NCI-H2227 (cell line): ENCODE data around the gene DDX20.

Experiments
- DNase-seq: peaks from one replicate; lab custom pipeline; 2025; ENCODE audit not compliant: unreplicated experiment; lab: John Stamatoyannopoulos, UW

DDX20 gene

GRCh38 chr1:111746614-111746999 lies 9.1 kb upstream of the DDX20 start:
- DNase-seq, result no peak

DNA sequence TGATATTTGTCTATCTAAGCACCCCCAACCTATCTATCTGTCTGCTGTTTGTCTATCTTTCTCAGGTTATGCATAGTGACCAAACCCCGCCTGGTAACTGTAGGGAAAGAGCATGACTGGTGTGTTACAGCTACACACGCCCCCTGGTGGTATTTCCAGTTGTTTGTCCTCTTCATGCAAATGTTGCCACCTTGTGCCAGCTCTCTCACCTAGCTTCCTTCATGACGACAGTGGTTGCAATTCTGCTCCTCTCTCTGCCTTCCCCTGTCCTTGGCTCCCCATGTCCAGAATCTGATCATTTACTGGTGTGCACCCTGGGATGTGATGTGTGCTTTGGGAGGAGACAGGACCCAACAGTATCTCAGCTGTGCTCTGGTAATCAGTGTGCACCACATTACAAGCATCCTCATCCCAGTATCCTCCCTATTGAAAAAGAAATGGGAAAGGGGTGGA lies 8.4 kb upstream of the DDX20 start:
- DNase-seq, result peak; percentile 30

DNA sequence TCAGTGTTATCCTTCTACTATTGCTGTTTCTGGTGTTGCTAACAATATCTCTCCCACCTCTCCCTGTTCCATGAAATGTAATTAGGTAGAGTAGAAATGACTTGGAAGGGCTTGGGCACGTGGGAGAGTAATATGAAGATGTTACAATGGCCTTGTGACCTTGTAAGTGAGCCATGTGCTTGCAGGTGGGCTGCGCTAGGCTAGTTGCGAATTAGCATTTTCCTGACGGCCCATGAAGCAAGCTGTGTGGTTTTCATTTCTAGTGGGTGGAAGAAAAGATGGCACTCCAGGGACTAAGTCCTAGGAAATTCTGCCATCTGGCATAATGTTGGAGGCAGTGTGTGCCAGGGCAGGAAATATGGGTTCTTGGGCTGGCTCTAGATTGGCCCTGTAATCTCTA lies 7.8 kb upstream of the DDX20 start:
- no peak for DNase-seq

GRCh38 chr1:111749628-111750027 lies 6.1 kb upstream of the DDX20 start:
- DNase-seq, result no peak

GRCh38 chr1:111750856-111751255 lies 4.8 kb upstream of the DDX20 start:
- no peak for DNase-seq

GRCh38 chr1:111751906-111752575 lies 3.7 kb upstream of the DDX20 start:
- DNase-seq, result no peak

DNA sequence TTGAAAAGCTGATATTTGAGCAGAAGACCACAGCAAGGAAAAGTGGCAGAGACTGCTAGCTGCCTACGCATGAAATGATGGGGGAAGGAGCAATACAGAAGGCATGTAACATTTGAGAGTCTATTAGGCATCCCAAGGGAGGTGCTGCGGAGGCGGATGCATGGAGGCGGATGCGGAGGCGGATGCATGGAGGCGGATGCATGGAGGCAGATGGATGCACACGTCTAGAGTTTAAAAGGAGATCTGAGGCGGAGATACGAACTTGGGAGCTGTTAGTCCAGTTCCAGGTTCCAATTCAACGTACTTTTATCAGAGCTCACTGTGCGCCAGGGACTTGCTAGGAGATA lies 744 bp upstream of the DDX20 start:
- DNase-seq, result peak; percentile 70

DNA sequence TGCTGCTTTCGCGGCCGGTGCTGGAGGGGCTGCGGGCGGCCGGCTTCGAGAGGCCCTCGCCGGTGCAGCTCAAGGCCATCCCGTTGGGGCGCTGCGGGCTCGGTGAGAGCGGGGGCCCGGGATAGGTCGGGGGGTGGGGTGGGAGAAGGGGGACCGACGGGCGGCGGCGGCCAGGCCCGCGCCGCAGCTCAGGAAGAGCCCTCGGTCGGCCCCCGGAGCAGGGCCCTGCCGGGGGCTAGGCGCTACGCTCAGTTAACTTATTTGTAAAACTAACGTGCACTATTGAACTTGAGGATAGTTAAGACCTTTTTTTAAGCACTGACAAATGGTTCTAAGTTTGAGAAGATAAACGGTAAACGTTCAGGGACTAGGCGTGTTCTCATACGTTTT lies 418 bp downstream of the DDX20 start:
- no peak for DNase-seq

DNA sequence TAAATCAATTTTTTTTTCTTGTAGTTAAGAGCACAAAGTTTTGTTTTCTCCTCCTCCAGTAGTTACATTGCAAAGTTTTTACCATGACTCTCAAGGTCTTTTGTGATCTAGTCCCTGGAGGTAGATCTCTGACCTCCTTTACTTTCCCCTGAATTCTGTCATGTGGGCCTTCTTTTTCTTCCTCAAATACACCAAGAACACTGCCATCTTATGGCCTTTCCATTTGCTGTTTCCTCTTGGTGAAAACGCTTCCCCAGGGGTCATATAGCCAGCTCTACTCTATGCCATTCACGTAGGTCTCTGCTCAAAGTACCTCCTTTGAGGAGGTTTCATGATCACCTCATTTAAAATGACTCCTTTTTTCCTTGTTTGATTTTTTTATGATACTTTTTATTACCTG lies 2.7 kb downstream of the DDX20 start:
- DNase-seq, result peak; percentile 25

DNA sequence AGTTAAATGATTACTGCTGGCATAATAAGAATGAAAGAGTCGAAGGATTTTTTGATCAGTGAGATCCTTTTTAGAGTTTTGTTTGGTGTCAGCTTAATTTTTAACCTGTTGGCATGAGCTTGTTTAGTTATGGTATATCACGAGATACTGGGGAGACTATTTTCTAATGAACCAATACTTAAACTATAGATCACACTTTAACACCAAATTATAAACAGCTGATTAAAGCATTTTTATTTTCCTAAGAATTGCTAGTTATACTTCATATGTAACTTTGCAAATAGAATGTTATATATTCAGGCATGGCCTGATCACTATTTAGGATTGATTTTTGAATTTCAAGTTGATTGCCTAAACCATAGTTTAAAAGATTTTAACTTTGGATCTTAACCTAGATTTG lies 6.0 kb downstream of the DDX20 start:
- DNase-seq, result no peak

DNA sequence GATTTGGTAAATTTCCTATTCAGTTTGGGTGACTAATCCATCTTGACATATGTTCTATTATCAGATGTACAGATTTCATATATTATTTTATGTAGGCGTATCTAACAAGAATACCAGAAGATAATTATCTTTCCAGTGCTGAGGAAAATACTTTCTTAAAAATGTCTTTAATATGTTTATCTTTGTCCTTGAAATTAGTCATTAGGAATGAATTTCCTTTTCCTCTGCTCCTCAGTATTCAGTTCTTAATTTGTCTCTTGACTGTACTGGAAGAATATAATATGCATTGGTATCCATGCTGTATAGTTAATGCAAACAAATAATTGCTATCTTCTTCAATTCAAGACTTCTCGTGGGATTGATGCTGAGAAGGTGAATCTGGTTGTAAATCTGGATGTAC lies 6.6 kb downstream of the DDX20 start:
- no peak for DNase-seq

- no peak for DNase-seq
Measured at GRCh38 chr1:111768023-111768422, 12.3 kb downstream of the DDX20 start.

DNA sequence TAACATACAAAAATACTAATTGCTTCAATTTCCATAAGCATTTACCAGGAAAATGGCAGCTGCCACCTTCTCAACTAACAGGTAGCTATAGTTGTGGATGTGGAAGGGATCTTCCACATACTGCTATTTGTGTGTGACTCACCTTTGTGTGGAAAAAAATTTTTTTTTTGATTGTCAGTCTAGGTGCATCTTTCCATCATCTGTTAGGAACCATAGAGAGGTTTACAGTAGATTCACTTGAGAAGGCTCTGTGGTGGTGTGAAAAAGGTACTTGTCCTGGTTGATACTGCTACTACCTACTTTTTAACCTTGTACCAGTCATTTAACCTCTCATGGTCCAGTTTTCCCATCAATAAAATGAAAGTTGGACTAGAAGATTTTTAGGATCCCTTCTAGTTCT lies 12.9 kb downstream of the DDX20 start:
- DNase-seq, result no peak

DNA sequence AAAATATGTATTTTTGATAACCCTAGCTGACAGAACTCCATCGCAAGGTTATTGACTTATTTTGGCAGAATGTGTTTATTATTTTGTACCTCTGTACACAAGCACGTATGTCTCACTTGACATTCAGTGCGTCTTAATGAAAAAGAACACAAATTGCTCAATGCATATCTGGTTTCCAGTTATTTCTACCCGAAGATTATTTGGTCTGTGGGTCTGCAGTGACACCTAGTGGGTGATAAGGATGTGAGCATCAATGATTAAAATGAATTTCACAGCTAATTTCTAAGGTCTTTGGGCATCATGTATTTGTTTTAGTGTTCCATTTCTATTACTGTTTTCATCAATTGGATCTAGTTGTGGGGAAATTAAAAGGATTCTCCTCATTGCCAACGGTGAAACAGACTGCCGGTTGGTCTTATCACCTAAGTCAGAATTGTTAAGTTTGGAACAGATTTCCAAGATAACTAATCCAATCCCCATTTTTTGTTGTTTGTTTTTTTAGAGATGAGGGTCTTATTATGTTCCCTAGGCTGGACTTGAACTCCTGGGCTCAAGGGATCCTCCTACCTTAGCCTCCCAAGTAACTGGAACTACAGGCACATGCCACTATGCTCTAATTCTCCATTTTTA lies 13.9 kb downstream of the DDX20 start:
- DNase-seq, result peak; percentile 64

- no peak for DNase-seq
Measured at GRCh38 chr1:111770916-111771315, 15.2 kb downstream of the DDX20 start.

- no peak for DNase-seq
Measured at GRCh38 chr1:111775966-111776365, 20.3 kb downstream of the DDX20 start.

DNA sequence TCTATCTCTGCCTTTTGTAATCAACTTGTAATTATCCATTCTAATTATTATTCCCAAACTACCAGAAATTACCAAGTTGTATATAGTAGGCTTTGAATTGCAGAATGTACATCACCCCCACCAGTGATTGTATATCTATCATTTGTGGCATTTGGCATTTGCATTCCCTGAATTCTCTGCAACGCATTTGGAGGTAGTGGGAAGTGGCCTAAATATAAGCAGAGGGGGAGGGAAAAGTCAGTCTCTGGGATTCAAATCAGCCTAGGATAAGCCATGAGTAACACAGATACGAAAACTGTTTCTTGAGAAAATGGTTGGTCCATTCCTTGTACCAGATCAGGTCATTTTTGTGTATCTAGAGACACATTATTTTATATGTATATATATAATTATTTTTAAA lies 20.7 kb downstream of the DDX20 start:
- DNase-seq, result no peak

DNA sequence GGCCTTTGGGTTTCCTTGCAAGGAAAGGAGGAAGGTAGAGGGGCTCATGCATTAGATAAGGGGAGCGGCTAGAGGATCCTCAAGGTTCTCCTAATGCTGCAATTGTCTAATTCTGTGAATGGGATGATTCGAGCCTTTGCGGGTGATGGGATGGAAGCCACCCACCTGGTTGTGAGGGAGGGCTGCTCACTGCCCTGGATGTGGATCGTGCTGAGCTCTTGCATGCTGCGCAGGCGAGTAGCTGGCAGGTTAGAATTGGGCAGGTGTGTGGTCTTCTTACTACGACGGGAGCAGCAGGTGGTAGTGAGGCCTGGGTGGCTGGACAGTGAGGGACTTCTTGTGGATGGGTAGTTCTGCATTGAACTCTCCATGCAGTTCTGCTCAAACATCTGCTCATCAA lies 21.2 kb downstream of the DDX20 start:
- DNase-seq, result no peak

GRCh38 chr1:111777301-111777700 lies 21.6 kb downstream of the DDX20 start:
- no peak for DNase-seq

DNA sequence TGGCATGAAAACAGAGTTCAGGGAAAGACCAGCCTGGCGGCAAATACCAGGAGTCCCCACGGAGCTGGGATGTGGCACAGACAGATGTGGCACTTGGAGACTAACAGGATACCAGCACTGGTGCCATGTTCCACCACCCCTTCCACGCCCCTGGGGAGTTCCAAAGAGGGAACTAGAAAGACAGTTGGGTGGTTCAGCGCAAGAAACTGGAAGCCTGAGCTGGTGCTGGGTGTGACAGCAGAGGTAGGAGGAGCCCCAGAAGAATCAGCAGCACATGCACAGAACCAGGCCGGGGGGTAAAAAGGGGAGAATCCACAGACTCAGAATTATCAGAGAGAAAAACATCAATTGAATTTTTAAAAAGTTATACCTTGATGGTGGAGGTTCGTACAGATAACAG lies 22.4 kb downstream of the DDX20 start:
- no peak for DNase-seq

DNA sequence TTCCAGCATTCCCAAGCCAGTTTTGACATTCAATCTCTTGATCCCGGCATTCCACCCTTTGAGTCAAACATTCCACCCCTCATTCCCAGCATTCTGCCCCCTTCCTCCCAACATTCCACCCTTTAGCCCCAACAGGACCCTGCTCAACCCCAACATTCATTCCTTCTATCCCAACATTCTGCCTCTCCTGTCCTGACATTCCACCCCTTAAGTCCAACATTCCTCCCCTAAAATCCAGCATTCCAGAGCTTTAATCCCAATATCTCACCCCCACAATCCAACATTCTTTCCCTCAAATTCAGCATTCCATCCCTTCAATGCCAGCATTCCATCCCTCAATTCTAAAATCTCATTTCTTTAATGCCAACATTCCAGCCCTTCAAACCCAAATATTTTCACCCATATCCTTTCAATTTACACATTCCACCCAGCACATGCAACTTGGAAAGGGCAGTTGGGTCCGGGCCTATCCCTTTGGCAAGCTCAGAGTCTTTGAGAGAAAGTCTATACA lies 22.9 kb downstream of the DDX20 start:
- no peak for DNase-seq

GRCh38 chr1:111779546-111779945 lies 23.8 kb downstream of the DDX20 start:
- no peak for DNase-seq
